ENCODE data around the gene HTRA3.

Gene HTRA3

DNA sequence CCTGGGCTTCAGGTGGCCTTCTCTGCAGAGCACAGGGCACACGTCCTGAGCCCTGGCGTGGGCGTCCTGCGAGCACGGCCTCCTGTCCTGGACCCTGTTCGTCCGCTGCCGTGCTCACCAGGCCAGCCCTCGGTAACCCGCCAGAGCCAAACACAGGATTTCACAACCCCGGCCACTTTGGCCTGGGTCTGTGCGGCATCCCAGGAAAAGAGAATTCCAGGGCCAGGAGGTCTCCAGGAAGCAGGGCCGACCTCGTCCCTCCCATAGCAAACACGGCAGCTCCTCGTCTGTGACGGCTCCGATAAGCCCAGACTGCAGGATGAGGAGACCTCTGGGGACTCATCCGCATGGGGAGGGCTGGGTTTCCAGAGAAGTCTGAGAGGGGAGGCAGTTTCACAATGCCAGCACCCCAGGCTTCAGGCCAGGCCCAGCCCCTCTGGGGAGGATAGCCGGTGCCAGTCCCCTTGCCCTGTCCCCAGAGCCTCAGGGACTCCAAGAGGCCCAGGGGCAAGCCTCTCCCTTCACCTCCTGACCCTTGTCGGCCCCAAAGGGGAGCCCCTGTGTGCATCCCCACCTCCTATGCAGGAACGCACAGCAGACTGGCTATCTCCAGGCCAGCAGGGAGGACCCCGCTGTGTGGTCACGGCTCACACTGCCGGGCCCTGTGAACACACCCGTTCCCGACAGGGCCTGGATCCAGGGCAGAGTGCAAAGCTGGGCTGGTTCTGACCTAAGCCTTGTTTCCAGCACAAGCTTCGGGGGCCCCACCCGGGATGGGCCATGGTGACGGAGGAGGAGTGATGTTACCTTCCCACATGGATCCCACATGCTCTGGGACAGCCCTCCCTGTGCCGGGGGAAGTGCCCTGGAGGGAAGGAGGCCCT, 22.3 kb upstream of the HTRA3 start:
- no peak for DNase-seq (ENCODE audit: low read depth)

DNA sequence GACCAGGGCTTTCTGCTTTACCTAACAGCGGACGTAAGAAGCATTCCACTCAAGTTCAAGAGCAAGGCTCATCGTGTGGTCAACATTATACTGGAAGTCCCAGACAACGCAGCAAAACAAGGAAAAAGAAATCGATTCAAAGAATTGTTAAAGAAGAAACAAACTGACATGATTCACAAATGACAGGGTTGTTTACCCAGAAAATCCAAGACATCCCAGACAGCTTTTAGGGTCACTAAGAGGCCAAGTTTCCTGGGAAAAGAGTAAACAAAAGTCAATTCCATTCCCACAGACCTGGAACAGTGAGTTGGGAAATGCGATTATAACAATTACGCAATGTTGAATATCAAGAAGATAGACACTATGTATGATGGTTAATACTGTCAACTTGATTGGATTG, 21.5 kb upstream of the HTRA3 start:
- DNase-seq (ENCODE audit: low read depth): no peak

DNA sequence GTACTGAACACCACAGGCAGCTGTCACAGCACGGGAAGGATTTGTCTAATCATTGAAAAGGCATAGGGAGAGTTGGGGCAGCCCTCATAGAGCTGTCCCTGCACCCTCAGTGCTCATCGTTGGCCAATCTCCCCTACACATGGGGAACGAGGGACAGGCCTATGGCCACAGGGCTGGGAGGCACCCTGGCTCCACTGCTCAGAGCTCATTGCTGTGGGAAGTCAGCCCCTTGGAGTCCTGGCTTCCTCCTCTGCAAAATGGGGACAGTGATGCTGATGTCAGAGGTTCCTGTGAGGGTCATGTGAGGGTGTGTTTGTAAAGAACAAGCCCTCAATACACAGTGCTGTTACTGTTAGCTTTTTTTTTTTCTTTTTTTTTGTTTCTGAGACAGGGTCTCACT, 19.3 kb upstream of the HTRA3 start:
- DNase-seq (ENCODE audit: low read depth): no peak

DNA sequence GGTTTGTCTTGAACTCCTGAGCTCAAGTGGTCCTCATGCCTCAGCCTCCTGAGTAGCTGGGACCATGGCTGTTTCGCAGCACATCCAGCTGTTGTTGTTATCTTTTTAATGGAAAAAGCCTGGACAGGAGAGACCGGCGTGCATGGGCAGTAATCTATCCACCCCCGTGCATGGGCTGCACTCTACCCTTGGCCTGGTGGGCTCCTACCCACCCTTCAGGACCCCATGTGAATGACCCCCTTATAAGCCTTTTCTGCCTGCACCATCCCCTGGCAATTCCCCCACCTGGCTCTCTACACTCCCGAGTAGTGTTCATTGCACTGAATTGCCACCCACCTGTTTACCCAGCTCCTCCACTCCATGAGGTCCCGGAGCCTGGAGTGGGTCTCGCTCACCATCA, 18.9 kb upstream of the HTRA3 start:
- DNase-seq (ENCODE audit: low read depth): no peak

DNA sequence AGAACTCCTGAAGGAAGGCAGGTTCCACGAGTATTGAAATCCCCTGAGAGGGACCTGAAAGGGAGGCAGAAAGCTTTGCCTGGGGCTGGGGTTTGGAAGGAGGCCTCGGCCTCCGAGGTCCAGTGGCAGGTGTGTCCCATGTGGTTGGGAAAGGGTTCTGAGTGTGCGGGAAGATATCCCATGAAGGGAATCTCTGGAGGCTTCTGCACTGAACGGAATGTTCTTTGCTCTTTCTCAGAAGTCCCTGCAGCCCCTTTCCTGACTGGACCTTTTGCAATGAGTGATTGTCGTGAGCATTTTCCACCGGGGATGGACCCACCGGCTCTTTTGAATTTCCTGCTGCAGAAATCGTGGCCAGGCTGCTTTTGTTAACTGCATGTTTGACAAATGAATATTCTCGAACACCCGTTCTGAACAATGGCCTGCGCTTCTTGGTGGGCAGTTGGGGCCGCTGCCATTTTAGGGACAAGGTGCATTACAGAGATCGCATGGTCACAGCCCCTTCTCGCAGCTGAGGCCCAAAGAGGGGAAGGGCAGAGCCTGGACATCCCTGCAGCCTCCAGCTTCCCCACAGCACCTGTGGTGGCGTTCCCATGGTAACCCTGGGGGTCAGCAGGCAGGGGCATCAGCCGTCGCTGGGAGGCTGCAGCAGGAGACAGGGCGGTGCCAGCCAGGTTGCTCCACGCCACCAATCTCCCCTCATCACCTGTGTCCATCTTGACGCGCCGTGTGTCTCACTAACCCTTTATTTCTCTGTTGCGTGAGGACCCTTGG, 18.3 kb upstream of the HTRA3 start:
- DNase-seq (ENCODE audit: low read depth): no peak

DNA sequence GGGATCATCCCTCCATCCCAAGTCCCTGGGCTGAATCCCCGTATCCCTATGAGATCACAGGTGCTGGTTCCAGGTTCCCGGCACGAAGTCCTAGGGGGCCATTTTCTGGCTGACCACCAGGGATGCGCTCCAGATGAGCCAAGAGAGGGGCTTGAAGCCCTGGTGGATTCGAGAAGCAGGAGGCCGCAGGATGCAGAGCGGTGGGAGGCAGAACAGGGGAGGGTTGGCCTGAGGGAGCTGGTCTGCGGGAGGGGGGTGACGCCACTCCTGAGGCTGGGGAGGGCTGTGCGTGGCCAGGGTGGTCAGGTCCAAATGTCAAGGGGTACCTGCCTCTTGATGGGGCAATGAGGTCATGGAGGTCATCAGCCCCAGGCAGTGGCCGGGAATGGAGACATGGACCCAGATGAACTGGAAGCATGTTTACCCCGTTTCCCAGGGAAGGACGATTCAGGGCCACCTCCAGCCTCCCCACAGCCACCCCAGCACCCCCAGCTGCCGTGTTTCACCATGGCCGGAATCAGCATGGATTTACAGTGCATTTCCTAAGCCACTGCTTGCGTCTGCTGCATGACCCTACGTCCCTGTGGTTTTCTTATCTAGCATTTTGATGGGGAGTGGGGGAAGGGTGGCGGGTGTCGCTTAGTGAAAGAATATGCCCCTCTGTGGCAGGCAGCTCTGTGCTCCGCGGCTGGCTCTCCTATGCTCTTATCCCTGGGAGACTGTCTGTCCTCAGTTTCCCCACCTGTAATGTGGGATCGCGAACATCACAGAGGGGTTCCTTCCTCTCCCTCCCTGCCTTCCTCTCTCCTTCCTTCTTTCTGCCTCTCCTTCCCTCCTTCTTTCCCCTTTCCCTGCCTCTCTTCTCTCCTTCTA, 17.0 kb upstream of the HTRA3 start:
- DNase-seq (ENCODE audit: low read depth): no peak

DNA sequence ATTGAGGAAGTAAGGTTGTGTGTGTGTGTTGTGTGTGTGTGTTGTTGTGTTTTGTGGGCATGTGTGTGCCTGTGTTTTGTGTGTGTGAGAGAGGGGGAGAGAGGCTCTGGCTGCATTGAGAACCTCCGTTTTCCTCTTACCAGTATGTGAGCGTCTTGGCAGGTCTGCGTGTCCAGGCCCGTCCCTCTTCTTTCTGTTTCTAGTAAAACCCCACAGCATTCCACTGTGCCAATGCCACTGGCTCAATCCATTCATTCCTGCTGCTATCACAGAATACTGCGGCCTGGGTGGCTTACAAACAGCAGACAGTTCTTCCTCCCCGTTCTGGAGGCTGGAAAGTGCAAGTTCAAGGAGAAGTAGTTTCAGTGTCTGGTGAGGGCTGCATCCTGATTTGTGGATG, 15.5 kb upstream of the HTRA3 start:
- no peak for DNase-seq (ENCODE audit: low read depth)

DNA sequence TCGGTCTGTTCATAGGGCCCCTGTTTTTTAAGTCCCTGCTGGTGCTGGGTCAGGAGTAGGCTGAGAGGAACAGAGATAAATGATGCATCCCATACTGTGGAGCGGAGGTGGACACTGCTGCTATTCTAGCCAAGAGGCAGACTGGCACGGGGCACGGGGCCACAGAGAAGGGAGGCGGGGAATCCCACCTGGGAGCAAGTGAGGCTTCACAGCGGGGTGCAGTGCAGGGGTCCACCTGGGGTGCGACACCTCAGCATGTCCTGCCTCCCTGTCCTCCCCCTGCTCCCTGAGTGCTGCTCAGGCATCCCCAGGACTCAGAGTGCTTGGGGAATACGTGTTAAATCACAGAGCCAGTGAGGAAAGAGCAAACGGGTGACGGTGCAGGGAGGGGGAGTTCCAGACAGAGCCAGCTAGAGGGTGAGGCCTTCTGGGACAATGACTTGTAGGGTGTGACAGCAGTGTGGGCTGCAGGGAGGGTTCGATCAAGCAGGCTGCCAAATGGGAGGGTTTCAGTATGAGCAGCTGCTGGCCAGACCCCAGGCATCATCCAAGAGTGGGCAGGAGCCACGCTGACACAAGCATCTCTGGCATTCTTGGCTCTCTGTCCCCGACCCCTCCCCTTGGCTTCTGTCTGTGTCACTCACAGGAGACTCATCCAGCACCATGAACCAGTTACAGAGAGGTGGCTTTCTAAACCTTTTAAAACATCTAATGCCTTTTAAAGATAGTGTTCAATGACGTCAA, 13.7 kb upstream of the HTRA3 start:
- DNase-seq (ENCODE audit: low read depth): no peak

DNA sequence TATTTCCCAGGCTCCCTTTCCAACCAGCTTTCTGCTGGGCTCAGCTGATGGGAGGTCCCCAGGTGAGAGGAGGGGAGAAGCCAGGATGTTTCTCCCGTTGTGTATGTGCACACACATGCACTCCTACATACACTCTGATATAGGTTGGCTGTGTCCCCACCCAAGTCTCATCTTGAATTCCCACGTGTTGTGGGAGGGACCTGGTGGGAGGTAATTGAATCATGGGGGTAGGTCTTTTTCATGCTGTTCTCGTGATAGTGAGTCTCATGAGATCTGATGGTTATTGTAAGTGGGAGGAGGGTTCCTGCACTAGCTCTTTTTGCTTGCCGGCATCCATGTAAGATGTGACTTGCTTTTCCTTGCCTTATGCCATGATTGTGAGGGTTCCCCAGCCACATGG, 11.7 kb upstream of the HTRA3 start:
- DNase-seq (ENCODE audit: low read depth): no peak

DNA sequence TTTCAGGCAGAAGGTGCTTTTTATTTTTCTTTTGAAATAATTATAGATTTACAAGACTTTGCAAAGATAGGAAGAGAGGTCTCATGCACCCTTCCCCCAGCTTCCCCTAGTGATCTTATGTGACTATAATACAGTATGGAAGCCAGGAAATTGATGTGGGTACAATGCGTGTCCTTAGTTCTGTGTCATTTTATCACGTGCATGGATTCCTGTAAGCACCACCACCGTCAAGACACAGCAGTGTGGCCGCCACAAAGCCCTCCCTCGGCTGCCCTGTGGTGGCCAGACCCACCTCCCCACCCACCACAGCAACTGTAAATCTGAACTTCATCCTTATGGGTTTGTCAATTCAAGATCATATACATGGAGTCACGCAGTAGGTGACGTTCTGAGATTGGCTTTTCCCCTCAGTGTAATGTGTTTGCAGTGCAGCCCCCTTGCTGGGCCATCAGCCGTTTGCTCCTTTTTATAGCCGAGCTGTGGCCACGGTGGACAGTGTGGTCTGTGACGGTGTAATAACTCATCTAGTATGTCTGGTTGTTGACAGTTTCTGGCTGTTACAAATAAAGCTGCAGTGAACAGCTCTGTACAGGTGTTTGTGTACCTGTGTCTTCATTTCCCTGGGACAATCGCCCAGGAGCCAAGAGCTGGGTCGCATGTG, 10.9 kb upstream of the HTRA3 start:
- DNase-seq (ENCODE audit: low read depth): no peak

DNA sequence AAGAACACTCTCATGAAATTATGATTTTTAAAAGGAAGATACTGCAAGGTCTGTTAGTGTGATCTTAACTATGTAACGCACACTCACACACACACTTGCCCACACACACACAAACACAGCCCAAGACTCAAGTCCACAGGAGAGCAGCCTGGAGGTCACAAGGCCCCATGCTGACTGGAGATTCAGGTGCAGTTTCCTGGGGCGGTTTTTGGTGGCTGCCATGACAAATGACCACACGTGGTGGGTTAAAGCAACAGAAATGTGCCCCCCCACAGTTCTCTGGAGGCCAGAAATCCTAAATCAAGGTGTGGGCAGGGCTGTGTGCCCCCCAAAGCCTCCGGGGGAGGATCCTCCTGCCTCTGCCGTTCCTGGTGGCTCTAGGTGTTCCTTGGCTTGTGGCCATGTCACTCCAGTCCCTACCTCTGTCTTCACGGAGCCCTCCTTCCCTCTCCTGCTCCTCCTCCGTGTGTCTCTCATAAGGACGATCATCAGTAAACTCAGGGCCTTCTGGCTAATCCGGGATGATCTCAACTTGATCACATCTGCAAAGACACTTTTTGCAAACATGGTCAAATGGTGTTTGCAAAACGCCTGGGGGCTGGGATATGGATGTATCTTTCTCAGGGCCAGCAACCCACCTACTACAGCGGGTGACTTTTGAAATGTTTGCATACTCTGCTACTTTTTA, 9.7 kb upstream of the HTRA3 start:
- DNase-seq (ENCODE audit: low read depth): no peak

DNA sequence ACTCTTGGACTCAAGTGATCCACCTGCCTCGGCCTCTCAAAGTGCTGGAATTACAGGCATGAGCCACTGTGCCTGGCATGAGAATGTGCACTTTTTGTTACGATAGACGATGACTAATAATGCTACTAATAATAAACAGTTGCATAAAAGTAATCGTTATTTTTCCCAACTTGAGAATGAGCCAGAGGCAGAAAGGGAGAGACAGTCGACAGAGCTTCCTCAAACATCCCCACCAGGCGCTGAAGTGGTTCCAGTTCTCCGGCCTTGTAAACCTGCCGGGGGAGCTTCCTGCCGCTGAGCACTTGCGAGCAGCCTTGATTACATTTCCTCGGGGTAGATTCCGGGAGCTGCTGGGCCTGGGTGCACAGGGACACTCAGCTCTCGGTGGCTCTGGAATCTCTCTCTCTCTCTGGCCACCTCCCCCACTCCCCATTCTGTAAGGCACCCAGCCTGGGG, 8.9 kb upstream of the HTRA3 start:
- no peak for DNase-seq (ENCODE audit: low read depth)

DNA sequence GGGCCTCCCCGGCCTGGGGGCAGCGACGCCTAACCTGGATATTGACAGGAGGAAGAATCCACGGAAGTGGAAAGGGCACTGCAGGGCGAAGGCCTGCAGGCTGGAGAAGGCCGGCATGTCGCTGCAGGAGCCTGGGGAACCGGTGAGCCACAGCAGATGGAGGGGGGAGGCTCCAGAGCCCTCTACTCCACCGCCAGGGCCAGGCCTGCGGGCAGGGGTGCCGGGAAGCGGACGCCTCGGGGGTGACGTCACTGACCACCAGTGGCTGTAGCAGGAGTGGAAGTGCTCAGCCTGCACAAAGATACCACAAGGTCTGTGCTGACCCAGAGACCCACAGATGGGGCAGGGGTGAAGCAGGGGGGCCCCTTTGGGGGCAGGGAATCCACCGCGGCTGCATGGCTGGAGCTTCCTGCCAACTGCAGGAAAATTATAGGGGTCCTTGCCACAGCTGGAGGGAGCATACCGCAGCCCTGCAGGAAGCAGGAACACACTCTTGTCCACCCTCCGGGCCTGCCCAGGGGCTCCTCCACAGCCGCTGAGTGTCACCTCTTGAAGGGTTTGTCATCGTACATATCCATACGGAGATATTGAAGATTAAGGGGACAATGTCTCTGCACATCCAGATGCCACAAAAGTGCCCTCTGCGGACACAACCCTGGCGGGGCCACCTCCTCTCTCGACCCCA, 7.6 kb upstream of the HTRA3 start:
- DNase-seq (ENCODE audit: low read depth): no peak

DNA sequence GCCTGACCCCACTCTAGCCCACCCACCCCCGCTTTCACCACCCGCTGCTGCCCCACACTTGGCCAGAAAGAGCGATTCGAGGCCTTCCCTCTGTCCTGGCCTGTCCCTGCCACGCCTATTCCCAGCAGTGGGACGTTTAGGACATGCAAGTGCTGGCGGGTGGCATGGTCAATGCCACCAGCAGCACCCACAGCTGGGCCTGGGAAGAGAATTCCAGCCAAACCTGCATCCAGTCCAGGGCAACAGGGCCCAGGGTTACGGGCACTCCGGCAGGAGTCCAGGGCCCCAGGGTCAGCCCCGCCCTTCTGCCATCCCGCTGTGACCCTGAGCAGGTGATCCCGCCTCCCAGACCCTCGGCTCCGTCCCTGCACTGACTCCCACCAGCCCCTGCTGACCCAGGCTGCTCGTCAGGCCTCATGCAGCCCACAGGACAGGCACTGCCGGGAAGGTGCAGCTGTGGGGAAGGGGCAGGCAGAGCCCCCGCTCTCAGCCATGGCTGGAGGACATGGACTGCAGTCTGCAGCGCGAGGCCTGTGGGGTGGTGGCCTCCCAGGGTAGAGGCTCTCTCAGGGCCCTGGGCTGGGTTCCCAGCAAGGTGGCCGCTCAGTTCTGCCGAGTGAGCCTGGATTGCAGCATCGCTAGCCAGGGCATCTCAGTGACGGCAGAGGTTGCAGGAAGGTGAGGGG, 6.8 kb upstream of the HTRA3 start:
- no peak for DNase-seq (ENCODE audit: low read depth)

DNA sequence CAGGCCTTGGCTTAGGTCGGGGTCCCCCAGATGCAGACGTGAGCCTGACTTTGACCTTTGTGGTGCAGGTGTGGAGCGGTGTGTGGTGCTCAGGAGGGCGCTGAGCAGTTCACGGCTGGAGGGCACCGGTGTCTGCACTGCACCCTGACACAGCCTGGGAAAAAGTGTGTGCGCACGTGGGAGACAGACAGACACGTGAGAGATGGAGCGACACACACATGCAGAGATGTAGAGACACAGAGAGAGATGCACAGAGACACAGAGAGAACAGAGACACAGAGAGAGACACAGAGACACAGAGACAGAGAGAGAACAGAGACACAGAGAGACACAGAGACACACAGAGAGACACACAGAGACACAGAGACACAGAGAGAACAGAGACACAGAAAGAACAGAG, 6.2 kb upstream of the HTRA3 start:
- DNase-seq (ENCODE audit: low read depth): no peak

DNA sequence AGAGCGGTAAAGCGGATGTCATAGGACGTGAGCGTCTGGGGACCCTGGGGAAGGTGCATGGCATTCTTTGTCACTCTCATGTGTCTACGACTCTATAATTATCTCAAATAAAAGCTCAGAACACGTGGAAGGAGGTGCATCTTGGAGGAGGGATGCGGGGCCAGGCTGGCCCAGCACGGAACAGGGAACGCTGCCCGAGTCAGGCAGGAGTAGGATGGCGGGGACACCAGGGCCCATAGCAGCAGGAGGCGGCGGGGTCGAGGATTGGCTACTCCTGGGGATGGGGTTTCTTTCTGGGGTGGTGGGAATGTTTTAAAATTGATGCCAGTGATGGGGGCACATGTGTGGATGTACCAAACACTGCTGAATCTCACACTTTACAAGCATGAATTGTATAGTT, 5.4 kb upstream of the HTRA3 start:
- no peak for DNase-seq (ENCODE audit: low read depth)

DNA sequence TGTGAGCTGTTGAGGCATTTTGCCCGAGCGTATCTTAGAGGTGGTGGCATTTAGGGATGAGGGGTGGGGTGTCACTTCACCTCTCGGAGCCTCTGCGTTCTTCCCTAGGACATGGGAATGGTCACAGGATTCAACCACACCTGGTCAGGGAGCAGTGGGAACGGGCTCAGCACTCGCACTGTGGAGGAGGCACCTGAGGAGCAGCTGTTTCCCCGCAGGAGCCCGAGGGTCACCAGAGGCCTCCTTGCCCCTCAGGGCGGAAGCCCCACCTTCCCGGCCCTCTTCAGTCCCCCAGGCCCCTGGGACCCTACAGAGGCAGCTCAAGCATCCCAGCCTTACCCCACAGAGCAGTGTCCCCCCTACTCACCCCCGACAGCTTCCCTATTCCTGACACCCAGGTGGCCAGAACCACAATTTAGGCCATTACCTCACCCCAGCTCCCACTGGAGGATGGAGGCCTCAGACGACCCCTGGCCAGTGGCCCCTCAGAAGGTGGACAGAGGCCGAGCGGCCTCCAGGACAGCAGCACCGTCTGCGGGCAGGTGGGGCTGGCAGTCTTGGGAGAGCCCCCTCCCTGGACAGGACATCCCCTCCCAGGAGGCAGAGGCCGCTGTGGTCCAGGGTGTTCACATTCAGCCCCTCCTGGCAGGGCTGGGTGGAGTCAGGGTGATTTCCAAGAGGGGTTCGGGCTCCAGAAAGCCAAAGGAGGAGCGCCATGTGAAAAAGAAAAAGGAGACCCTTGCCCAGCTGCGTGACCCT, 4.2 kb upstream of the HTRA3 start:
- no peak for DNase-seq (ENCODE audit: low read depth)

DNA sequence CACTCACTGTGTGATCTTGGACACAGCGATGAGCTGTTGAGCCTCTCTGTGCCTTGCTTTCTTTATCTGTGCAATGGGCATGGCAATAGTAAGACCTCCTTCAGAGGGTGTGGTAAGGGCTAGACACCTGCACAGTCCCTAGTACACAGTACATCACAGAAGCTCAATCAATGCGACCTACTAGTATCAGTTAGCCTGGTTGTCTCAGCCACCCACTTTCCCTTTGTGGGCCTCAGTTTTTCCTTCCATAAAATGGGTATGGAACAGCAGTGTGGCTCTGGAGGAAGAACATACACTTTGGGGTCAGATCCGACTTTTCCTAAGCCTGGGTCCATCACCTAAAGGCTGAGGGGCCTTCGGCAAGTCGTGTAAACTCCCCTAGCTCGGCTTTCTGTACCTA, 3.5 kb upstream of the HTRA3 start:
- no peak for DNase-seq (ENCODE audit: low read depth)

DNA sequence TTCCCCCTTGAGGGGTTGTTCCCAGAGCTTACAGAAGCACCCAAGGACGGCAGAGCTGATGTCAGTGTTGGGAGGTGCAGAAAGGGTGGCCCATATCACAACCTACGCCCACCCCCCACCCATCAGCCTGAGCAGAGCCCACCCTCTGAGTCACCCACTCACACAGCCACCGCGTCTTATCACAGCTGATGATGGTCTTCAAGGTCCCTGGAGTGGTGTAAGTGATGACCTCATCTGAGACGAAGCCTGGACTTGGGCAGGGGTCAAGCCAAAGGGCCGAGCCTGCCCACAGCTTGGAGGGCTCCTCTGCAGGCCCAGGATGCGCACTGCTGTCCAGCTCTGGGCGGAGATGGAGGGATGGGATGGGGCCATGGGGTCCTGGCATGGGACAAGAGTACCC, 3.0 kb upstream of the HTRA3 start:
- no peak for DNase-seq (ENCODE audit: low read depth)

Measured in activated T-helper 1 cell treated with Interleukin-2 at 50 U/mL for 16 hours (primary cell).